ENCODE results near the gene PTPRN2. TPM values are rescaled to one million over a fixed set of nuclear protein-coding genes. Genes with fewer than 3 reads are reported as not detected.

The PTPRN2 gene
- polyA plus RNA-seq, 1 of the 3 experiments (the other 2 are of a cell fraction): 4.0 TPM

GRCh38 chr7:158538156-158538946 lies 49.3 kb downstream of the PTPRN2 start (continued):
- TF ChIP-seq IRF3 (IDR thresholded peaks at IDR 0.05; ENCODE audit: low read depth, low read length) (no peak), NFIC (IDR thresholded peaks at IDR 0.05; ENCODE audit: borderline replicate concordance) (no peak)

- H3K27me3 ChIP-seq (ENCODE audit: insufficient read depth): no peaks in the 10 kb centered on the region
- H3K4me3 ChIP-seq (ENCODE audit: low read depth in 2 of 2, low read length in 1 of 2): no peak overlapping the region
- no peaks in the 10 kb centered on the region for H3K9me3 ChIP-seq
- H3K36me3 ChIP-seq (replicated peaks in 1 of 2; ENCODE audit: control insufficient read depth in 1 of 2, insufficient read depth in 2 of 2, low read length in 1 of 2): no peaks in the 10 kb centered on the region
- H3K27ac ChIP-seq (ENCODE audit: low read depth in 2 of 2, low read length in 1 of 2): no peak overlapping the region
- no peaks in the 10 kb centered on the region for H3K79me2 ChIP-seq (ENCODE audit: insufficient read depth)
- no peak overlapping the region for H2AFZ ChIP-seq (ENCODE audit: low read depth)
- ChIA-PET POLR2A (no interaction called here), CTCF (no interaction called here)
- H3F3A ChIP-seq (replicated peaks; ENCODE audit: insufficient read depth): no peaks in the 10 kb centered on the region
- no peak overlapping the region for H3K4me2 ChIP-seq
- H4K20me1 ChIP-seq (ENCODE audit: insufficient read depth): no peaks in the 10 kb centered on the region
- no peak overlapping the region for H3K9ac ChIP-seq
- no peak for TF ChIP-seq TCF12 (IDR thresholded peaks at IDR 0.05)
- no peak for TF ChIP-seq MAX (IDR thresholded peaks at IDR 0.05; ENCODE audit: low read depth)
- no peak for TF ChIP-seq PBX3 (IDR thresholded peaks at IDR 0.05)
- no peak for TF ChIP-seq FOSL2 (IDR thresholded peaks at IDR 0.05; ENCODE audit: borderline replicate concordance, low read depth)
- TF ChIP-seq TEAD4 (IDR thresholded peaks at IDR 0.05; ENCODE audit: borderline replicate concordance, insufficient read depth): no peak
- TF ChIP-seq CTCF (IDR thresholded peaks at IDR 0.05): no peak
- peaks cover 0 to 8% of the 10 kb centered on the region in 2 experiments; a peak in 1 of 4 replicates for H3K4me1 ChIP-seq (ENCODE audit: control insufficient read depth in 1 of 2, insufficient read depth in 2 of 2, low read depth in 1 of 2, low read length in 1 of 2)
- no peak for DNase-seq
- WGBS (ENCODE audit: low lambda C conversion rate): 47% methylated on average over 7 of the region's 7 CpGs
- no peaks in the 10 kb centered on the region for H3K9me2 ChIP-seq
Measured at GRCh38 chr7:158537516-158537882, 50.1 kb downstream of the PTPRN2 start.

GRCh38 chr7:158536871-158537515 lies 50.6 kb downstream of the PTPRN2 start:
- no peak overlapping the region for H3K27ac ChIP-seq (ENCODE audit: low read depth in 2 of 2, low read length in 1 of 2)
- H3K9me2 ChIP-seq: no peaks in the 10 kb centered on the region
- H3K4me2 ChIP-seq: no peak overlapping the region
- no peaks in the 10 kb centered on the region for H4K20me1 ChIP-seq (ENCODE audit: insufficient read depth)
- H3K9ac ChIP-seq: no peak overlapping the region
- no peaks in the 10 kb centered on the region for H3F3A ChIP-seq (replicated peaks; ENCODE audit: insufficient read depth)
- H3K36me3 ChIP-seq (replicated peaks in 1 of 2; ENCODE audit: control insufficient read depth in 1 of 2, insufficient read depth in 2 of 2, low read length in 1 of 2): no peaks in the 10 kb centered on the region
- H3K79me2 ChIP-seq (ENCODE audit: insufficient read depth): no peaks in the 10 kb centered on the region
- DNase-seq: no peak
- H3K27me3 ChIP-seq (ENCODE audit: insufficient read depth): no peaks in the 10 kb centered on the region
- H3K4me1 ChIP-seq (ENCODE audit: control insufficient read depth in 1 of 2, insufficient read depth in 2 of 2, low read depth in 1 of 2, low read length in 1 of 2): peaks cover 0 to 11% of the 10 kb centered on the region in 2 experiments; a peak in 1 of 4 replicates
- ChIA-PET CTCF (no interaction called here), POLR2A (no interaction called here)
- H3K9me3 ChIP-seq: no peaks in the 10 kb centered on the region
- no peak overlapping the region for H2AFZ ChIP-seq (ENCODE audit: low read depth)
- 40% methylated on average over 13 of the region's 13 CpGs for WGBS (ENCODE audit: low lambda C conversion rate)
- no peak overlapping the region for H3K4me3 ChIP-seq (ENCODE audit: low read depth in 2 of 2, low read length in 1 of 2)
- TF ChIP-seq GATA2 (CRISPR knock-in tag; IDR thresholded peaks at IDR 0.05): no peak
- no peak for TF ChIP-seq TEAD4 (IDR thresholded peaks at IDR 0.05; ENCODE audit: borderline replicate concordance, insufficient read depth)
- TF ChIP-seq RFX5 (IDR thresholded peaks at IDR 0.05; ENCODE audit: low read length): no peak
- no peak for TF ChIP-seq RCOR1 (IDR thresholded peaks at IDR 0.05; ENCODE audit: low read length)
- TF ChIP-seq RAD21 (IDR thresholded peaks at IDR 0.05; ENCODE audit: low read length): no peak
- no peak for TF ChIP-seq ELF1 (IDR thresholded peaks at IDR 0.05)
- TF ChIP-seq MAX (IDR thresholded peaks at IDR 0.05; ENCODE audit: low read depth): no peak
- TF ChIP-seq CTCF (IDR thresholded peaks at IDR 0.05): no peak
- no peak for TF ChIP-seq RXRA (IDR thresholded peaks at IDR 0.05; ENCODE audit: borderline replicate concordance, low read depth)
- TF ChIP-seq USF1 (IDR thresholded peaks at IDR 0.05; ENCODE audit: borderline replicate concordance, low read depth): no peak
- TF ChIP-seq TCF12 (IDR thresholded peaks at IDR 0.05): no peak
- TF ChIP-seq SIN3A (IDR thresholded peaks at IDR 0.05; ENCODE audit: borderline replicate concordance, low read depth, low read length): no peak
